ENCODE data around the gene FCGR3B.
A peak's percentile ranks its signal among the peaks of the same experiment; 100 is the strongest.
"Not testable (repeated sequence)": the region's sequence is repeated elsewhere in the genome, so short reads cannot be mapped to it uniquely, and the experiment has no call there.

DNA sequence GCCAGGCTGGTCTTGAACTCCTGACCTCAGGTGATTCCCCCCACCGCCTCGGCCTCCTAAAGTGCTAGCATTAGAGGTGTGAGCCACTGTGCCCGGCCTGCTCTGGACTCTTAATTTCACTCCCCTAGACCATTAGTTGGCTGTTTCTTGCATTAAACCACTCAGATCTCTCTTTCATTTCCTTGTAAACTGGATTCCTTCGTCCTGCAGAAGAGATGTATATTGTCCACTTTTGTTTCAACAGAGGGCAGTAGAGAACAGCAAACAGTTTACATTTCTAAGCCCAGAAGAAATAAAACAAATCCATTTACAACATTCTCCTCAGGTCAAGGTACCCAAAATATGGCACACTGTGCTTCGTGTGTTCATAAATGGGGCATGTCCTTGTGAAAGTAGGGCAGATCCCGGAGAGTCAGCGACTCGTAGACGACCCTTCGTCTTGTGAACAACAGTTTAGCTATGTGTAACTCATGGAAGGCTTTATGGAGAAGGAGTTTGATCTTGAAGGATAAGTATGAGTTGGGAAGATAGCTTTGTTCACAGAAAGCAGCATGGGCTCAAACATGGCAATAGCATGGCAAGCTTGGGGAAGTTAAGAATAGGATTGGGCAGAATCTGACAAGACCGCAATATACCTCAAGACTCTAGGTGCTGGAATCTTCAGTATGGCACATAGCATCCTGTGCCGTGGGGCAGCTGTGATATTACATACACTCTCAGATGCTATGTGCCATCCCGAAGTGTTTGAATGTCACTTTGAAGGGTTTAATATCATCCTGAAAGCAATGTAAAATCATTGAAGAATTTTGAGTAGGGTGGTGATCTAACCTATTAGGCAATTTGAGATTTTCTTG is 16.8 kb upstream of the FCGR3B start:
- TF ChIP-seq, protein P1, sequence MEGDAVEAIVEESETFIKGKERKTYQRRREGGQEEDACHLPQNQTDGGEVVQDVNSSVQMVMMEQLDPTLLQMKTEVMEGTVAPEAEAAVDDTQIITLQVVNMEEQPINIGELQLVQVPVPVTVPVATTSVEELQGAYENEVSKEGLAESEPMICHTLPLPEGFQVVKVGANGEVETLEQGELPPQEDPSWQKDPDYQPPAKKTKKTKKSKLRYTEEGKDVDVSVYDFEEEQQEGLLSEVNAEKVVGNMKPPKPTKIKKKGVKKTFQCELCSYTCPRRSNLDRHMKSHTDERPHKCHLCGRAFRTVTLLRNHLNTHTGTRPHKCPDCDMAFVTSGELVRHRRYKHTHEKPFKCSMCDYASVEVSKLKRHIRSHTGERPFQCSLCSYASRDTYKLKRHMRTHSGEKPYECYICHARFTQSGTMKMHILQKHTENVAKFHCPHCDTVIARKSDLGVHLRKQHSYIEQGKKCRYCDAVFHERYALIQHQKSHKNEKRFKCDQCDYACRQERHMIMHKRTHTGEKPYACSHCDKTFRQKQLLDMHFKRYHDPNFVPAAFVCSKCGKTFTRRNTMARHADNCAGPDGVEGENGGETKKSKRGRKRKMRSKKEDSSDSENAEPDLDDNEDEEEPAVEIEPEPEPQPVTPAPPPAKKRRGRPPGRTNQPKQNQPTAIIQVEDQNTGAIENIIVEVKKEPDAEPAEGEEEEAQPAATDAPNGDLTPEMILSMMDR (conservative IDR thresholded peaks at IDR 0.05; ENCODE audit: low read depth, low read length) = peak; percentile 73
- TF ChIP-seq EZH2phosphoT487 (IDR thresholded peaks at IDR 0.05; ENCODE audit: borderline replicate concordance, low read length); EZH2 (IDR thresholded peaks at IDR 0.05; ENCODE audit: low read length, unreplicated experiment): not testable (repeated sequence)
